DMS79 treated with DMSO at 0.1 percent for 48 hours (cell line): ENCODE measurements around the gene YY1.
"Not testable (repeated sequence)": the region's sequence is repeated elsewhere in the genome, so short reads cannot be mapped to it uniquely, and the experiment has no call there.

ENCODE experiments used
- DNase-seq: peaks from one replicate; lab custom pipeline; 2025; lab: John Stamatoyannopoulos, UW

YY1 gene

DNA sequence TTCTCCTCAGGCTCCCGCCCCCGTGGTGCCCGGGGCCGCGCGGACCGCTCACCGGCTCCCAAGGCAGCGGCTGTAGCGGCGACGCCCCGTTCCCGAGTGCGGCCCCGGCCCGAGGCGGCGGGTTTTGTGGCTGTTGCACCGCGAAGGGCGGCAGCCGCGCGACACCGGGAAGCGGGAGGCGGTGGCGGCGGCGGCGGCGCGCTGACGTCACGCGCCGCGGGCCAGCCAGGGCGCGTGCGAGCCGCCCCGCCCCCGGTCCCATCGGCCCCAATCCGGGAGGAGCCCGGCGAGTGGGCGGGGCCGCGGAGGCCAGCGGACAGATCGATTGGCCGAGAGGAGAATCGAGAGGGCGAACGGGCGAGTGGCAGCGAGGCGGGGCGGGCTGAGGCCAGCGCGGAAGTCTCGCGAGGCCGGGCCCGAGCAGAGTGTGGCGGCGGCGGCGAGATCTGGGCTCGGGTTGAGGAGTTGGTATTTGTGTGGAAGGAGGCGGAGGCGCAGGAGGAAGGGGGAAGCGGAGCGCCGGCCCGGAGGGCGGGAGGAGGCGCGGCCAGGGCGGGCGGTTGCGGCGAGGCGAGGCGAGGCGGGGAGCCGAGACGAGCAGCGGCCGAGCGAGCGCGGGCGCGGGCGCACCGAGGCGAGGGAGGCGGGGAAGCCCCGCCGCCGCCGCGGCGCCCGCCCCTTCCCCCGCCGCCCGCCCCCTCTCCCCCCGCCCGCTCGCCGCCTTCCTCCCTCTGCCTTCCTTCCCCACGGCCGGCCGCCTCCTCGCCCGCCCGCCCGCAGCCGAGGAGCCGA is at the start of gene YY1:
Gene YY1 (plus strand): TSS at position 726 of the 792 bp plus-strand sequence. CDS start 101 bp downstream, outside the sequence.
- DNase-seq, result peak; percentile 99

DNA sequence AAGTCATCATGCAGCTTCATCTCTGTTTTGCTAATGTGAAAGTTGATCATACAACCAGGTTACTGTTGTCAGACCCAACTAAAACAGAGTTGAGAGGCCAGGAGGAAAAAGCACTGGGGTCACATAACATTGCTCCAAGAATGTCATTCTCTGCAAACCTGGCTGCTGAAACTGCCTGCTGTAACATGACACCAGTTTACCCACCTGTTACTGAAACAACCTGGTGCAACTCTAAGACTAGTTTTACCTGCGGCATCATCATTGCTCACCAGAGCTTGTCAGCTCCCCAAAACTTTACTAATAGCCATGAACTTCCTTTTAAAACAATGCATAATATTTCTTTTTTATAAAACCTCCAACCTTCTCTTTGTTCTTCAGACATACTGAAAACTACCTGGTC is 48.8 kb upstream of the YY1 start:
- no peak for DNase-seq

DNA sequence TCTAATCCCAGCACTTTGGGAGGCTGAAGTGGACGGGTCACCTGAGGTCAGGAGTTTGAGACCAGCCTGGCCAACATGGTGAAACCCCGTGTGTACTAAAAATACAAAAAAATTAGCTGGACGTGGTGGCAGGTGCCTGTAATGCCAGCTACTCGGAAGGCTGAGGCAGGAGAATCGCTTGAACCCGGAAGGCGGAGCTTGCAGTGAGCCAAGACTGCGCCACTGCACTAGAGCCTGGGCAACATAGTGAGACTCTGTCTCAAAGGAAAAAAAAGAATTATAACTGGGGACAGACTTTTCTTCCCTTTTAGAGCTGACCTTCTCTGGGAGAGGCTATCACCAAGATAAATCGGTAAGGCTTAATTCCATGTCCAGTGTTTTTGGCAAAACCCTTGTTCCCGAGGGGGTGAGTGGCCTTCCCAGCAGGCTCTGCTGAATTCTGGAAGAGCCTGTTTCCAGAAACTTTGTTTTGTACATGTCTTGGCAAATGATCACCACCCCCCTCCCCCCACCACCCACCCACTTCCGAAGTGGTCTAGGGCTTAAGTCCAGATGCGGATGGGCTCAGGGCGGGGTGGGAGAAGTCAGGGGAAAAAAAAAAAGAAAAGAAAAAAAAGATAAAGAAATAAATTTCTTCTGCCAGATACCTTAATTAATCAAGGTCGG is 47.2 kb upstream of the YY1 start:
- no peak for DNase-seq

DNA sequence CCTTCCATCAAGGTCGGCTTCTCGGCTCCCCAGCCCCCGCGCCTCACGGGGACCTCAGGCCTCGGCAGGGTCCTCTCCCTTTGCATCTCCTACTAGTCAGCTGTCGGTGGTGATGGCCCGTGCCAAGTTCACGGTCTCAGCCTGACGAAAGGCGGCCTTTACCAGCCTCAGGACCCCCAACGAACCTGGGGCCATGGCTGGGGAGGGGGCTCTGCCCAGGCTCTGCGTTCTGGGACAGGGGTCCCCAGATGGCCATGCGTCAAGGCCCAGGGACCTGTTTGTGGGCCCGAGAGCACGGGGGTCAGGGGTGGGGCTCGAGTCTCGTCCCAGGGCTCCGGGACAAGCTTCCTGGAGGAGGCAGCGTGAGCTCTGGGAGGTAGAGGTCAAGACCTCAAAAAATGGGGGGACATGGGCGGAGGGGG is 46.7 kb upstream of the YY1 start:
- DNase-seq, result no peak

DNA sequence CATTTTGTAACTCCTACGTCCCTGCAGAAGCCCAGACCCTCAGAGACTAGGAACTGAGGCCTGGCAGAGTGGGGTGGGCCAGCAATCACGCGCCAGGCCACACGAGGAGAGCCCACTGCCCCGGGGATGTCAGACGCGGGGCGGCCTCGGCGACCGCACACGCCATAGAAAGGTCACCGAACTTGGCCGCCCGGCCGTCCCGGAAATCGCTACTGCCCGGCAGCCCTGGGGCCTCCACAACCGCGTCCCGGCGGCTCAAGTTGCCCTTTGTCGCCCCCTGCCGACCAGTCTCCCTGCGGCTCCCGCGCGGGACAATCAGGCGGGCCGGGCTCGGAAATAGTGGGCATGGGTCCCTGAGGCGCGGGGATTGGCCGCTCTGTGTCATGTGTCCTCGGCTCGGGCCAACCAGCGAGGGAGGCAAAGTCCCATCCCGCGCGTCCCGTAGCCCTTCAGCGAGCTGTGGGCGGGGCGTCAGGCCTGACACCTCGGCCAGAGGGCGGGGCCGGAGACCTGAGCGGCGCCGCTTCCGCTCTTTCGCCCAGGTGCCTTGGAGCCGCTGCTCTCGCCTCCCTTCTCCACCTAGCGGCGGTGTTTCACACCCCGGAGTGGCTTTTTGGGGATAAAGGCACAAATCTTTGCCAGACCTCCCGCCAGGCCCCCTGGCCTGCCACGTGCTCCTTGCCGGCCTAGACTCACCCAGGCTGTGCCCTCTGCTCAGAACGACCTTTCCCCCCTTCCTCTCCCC is 46.1 kb upstream of the YY1 start:
- peak; percentile 100 for DNase-seq

DNA sequence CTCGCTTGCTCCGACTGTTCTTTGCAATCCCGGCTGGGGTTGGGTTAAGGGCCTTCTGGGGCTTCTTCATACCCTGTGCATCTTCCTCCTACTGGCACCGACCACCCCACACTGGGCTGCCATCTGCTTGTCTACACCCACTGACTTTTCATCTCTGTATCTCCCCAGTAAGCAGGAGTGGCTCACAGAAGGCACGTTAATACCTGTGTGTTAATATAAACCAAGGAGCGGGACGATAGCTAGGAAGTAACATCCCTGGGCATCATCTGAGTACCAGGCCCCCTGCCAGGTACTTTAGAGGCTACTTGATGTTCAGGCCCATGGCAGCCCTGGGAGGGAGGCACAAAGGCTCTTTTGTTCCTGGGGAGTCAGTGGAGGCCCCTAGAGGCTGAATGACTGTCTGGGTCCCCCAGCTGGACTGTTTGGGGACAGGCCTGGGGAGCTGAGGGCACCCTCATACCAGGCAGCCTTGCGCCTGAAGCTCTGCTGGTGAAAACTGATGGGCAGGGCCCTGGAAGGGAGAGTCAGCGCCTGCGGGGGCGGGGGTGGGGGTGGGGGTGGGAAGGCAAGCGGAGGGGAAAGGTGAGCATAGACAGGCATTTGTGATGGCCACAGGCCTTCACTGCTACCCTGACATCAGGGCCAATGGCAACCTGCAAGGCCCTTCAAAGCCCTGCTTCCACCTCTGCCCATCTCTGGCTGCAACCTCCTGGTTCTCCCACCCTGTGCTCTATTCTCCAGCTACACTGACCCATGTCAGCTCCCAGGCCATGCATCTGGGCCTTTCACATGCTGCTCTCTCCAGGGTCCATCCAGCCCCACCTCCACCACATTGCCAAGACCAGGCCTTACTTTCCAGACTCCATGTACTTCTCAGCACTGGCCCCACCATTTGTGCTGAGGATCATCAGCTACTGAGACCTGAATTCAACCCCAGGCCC is 45.3 kb upstream of the YY1 start:
- peak; percentile 74 for DNase-seq

DNA sequence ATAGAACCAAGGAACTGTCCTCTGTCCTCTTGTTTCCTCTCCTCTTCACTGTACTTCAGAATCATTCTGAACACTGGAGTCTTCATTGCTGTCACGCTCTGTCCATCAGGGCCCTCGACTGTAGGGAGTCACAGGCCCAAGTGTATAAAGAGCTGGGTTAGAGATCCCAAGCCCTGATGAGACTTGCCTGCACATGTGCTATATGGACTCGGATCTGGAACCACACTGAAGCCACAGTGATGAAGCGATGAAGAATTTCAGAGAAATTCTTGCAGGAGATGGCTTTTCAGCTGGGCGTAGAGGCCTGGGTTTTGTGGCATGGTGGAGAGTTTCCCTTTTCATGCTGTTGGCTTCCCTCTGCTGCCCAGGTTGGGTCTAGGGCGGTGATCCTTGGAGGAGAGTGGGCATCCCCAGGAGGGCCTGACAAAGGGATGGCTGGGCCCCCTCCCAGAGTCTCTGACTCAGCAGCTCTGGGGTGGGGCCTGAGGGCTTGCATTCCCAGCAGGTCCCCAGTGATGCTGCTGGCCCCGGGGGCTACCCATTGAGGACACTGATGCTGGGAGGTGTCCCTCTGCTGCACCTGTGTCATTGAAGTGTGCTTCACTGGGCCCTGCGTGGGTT is 39.6 kb upstream of the YY1 start:
- no peak for DNase-seq

DNA sequence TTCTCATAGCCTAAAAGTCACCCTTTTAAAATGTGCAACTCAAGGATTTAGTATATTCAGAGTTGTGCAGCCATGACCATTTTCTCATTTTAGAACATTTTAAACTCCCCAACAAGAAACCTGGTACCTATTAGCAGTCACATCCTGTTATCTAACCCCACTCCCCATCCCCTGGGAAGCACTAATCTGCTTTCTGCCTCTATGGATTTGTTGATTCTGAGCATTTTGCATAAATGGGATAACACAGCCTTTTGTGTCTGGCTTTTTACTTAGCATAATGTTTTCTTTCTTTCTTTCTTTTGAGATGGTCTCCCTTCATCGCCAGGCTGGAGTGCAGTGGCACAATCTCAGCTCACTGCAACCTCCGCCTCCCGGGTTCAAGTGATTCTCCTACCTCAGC is 38.6 kb upstream of the YY1 start:
- DNase-seq, result no peak

DNA sequence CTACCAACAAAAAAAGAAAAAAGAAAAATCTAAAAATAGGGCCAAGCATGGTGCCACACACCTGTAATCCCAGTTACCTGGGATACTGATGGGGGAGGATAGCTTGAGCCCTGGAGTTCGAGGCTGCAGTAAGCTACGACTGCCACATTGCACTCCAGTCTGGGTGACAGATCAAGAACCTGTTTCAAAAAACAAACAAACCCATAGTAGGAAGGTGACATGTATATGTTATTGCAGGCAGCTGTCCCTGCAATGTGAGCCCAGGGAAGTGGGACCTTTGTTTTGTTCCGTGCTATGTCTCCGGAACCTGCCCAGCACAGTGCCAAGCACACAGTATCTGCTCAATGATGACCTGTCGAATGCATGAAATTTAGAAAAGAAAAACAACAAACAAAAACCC is 37.2 kb upstream of the YY1 start:
- DNase-seq, result no peak

DNA sequence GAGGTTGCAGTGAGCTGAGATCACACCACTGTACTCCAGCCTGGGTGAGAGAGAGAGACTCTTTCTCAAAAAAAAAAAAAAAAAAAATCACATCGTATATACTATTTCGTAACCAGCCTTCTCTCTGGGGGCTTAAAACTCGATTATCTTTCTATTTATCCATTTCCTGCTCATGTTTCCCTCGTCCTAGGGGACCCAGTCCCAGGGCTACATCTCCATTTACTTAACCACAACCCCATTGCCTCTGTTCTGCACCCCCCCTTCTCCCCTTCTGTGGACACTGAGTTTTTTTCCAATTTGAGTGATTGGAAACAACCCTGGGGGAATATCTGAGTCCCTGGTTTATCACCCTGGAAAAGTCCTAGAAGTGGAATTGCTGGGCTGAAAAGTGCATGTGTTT is 36.2 kb upstream of the YY1 start:
- DNase-seq, result no peak

DNA sequence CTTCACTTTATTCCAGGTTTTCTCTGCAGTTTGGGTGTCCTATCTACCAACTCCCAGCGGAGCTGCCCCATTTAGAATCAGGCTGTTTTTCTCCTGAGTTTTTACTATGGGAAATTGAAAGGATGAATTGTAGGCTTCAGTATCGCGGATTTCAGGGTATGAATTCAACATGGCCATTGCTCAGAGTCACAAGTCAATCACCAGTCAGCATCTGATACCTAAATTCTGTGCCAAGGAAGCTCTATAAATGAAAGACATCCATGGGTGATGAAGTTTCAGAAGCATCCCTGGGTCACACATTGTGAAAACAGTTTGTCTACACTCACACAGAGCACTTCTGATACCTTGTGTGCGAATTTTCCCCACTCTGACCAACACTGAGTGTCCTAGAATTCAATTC is 35.8 kb upstream of the YY1 start:
- DNase-seq, result no peak

DNA sequence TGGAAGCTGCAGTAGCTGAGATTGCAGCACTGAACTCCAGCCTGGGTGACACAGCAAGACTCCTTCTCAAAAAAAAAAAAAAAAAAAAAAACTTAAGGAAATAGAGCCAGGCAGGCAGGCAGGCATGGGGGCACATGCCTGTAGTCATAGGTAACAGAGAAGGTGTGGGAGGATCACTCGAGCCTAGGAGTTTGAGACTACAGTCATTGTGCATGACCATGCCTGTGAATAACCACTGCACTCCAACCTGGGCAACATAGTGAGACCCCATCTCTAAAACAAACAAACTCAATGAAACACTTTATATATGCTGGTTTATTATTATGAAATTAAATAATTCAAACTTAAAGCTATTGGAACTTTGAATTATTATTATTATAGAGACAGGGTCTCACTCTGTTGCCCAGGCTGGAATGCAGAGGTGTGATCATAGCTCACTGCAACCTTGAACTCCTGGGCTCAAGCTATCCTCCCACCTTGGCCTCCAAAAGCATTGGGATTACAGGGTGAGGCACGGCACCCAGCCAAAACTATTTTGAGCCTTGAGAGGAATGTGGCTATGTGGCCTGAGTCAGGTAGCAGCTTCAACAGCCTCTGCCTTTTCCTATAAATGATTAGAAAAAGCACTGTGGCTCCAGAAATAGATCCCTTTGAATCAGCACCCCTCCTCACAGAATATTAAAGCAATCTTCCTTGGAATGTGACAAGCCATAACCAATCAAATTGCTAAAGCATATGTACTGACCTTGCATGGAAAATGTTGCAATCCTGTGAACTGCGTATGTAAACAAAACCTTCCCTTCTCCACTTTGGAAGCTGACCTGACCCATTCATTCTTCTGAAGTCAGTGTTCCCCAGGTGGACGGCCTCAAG is 34.7 kb upstream of the YY1 start:
- DNase-seq, result no peak

DNA sequence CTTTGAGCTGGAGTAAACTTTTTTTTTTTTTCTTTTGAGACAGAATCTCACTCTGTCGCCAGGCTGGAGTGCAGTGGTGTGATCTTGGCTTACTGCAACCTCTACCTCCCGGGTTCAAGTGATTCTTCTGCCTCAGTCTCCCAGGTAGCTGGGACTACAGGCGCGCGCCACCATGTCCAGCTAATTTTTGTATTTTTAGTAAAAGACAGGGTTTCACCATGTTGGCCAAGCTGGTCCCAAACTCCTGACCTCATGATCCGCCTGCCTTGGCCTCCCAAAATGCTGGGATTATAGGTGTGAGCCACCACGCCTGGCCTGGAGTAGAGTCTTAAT is 34.1 kb upstream of the YY1 start:
- DNase-seq, result not testable (repeated sequence)

DNA sequence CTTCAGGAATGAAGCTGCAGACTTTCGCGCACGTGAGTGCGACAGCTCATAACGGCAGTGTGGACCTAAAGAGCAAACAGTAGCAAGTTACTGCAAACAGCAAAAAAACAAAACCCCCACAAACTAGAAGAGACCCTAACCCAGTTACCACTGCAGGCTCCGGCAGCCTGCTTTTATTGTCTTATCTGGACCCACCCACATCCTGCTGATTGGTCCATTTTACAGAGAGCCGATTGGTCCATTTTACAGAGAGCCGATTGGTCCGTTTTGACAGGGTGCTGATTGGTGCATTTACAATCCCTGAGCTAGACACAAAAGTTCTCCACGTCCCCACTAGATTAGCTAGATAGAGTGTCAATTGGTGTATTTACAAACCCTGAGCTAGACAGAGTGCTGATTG is 31.4 kb upstream of the YY1 start:
- not testable (repeated sequence) for DNase-seq

DNA sequence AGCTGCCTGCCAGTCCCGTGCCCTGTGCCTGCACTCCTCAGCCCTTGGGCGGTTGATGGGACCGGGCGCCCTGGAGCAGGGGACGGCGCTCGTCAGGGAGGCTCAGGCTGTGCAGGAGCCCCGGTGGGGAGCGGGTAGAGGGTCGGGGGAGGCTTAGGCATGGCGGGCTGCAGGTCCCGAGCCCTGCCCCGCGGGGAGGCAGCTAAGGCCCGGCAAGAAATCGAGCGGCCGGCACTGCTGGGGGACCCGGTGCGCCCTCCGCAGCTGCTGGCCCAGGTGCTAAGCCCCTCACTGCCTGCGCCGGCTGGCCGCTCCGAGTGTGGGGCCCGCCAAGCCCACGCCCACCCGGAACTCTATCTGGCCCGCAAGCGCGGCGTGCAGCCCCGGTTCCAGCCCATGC is 30.8 kb upstream of the YY1 start:
- DNase-seq, result not testable (repeated sequence)

DNA sequence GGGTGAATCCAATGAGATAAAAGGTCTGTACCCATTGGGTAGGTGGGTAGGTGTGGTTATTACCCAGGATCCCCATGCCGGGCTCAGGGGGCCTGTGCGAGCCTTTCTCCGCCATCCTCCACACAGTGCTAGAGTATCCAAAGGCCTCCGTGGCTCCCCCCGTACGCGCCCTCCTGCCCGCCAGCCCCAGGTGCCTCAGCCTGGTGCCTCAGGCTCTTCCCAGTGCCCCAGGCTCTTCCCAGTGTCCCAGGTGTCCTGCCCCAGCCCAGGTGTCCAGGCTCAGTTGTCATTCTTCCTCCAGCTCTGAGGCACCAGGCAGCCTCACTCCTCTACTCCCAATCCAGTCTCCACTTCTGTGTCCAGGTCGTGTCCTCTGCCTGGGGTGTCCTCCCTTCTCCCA is 27.6 kb upstream of the YY1 start:
- no peak for DNase-seq

DNA sequence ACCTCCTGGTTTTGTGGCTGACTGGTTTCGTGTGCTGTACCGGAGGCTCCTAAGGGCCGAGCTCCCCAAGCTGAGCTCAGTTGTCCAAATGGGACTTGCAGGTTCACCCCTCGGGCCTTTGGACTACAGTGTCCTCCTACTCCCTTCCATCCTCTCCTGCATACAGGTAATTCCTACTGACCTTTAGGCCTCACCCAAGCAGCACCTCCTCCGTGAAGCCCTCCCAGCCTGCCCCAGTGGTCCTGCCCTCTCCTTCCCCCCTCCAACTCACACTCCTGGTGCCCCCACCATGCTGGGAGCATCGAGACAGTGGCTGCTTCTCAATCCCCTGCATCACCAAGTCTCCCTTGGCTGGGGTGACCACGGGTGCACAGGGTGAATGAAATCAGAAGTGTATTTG is 27.1 kb upstream of the YY1 start:
- no peak for DNase-seq

DNA sequence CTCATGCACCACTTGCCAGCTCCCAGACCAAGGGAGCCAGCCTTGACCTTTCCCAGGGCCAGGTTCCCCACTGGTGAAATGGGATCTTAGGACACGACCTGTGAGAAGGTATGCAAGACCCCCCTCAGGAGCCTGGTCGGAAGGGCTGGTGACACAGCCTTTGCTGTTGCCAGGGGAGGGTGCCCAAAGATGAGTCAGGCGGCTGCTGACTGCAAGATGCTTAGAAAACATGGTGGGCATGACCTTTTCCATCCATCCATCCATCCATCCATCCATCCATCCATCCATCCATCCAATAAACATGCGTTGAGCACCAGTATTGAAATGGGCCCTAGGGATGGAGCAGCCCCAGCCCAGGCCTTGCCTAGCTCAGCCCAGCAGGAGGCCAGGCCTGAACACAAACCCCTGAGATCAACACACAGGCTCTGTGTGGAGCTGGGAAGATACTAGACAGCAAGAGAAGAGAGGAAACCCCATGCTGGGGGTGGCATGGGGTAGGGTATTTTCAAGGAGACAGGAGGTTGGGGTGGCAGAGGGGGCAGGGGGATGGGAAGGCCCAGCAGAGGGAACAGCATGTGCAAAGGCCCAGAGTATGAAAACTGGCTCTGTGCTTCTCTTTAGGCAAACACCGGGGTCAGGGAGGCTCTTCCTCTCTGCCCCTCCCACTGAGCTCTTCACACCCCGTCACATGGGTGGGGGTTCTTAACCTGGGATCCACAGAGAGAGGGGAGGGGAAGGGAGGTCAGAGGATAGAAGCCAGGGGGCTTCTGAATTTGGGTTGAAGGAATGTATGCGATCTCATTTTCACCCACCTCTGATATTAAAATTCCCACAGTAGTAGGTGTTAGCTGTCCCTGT is 26.2 kb upstream of the YY1 start:
- no peak for DNase-seq

DNA sequence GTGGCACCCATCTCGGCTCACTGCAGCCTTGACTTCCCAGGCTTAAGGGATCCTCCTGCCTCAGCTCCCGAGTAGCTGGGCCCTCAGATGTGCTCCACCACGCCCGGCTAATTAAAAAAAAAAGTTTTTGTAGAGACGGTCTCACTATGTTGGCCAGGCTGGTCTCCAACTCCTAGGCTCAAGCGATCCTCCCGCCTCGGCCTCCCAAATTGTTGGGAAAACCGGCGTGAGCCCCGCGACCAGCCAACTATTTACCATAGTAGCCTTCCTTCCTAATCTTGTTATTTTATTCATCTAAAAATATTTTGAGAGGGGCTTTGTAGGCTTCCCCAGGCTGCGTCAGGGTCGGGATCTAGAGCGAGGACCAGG is 25.4 kb upstream of the YY1 start:
- DNase-seq, result no peak
